IMR-90 (cell line): Measurements from ENCODE around the gene PLXND1. TPM values are rescaled to one million over a fixed set of nuclear protein-coding genes. Genes with fewer than 3 reads are reported as not detected.

Experiments
- ATAC-seq: fragments of 200-7000 bp; cut with Tn5 transposase; 2 replicates; pipeline ENCODE4 v1.9.1; 2020; ENCODE audit warnings: low read depth, mild to moderate bottlenecking, moderate library complexity
- BruUV-seq: library from RNA; stranded (reverse); fragments of 400-500 nt; replicated peaks from 2 replicates; lab custom pipeline; 2021; lab: Mats Ljungman, UMichigan
- CTCF ChIA-PET: fragments of 300-600 bp; formaldehyde crosslinking; extraction: SDS; loops from one replicate; lab custom pipeline; 2021; ENCODE audit warnings: antibody characterized with exemption; lab: Yijun Ruan, JAX
- POLR2A ChIA-PET: fragments of 300-600 bp; sonication (Branson Sonifier 250); formaldehyde crosslinking; loops from one replicate; lab custom pipeline; 2022; ENCODE audit warnings: antibody characterized with exemption; ENCODE audit not compliant: unreplicated experiment; lab: Charles Lee
- DNase-seq: peaks from one replicate; pipeline ENCODE4 v3.0.0; 2013
- H2AFZ ChIP-seq: replicated peaks from 2 replicates; pipeline ENCODE3; 2013; ENCODE audit warnings: low read length, mild to moderate bottlenecking; ENCODE audit not compliant: poor library complexity
- H2AK5ac ChIP-seq: 2 replicates; pipeline ENCODE4 v1.6.1; 2013; ENCODE audit warnings: low read depth, low read length, inconsistent platforms
- H2AK9ac ChIP-seq: replicated peaks from 2 replicates; pipeline ENCODE3; 2013; ENCODE audit warnings: mild to moderate bottlenecking, low read depth, low read length, moderate library complexity; ENCODE audit not compliant: poor library complexity
- H2BK120ac ChIP-seq: 2 replicates; pipeline ENCODE4 v1.6.1; 2013; ENCODE audit warnings: low read depth, low read length, inconsistent platforms
- H2BK15ac ChIP-seq: 3 replicates; pipeline ENCODE4 v1.6.1; 2013; ENCODE audit warnings: low read depth, low read length, inconsistent platforms
- H2BK20ac ChIP-seq: 2 replicates; pipeline ENCODE4 v1.6.1; 2013; ENCODE audit warnings: low read depth, mild to moderate bottlenecking, inconsistent platforms, low read length, moderate library complexity
- H2BK5ac ChIP-seq: 2 replicates; pipeline ENCODE4 v1.6.1; 2013; ENCODE audit warnings: mild to moderate bottlenecking, low read depth, low read length, inconsistent platforms; ENCODE audit not compliant: poor library complexity, severe bottlenecking
- H3K14ac ChIP-seq: replicated peaks from 2 replicates; pipeline ENCODE4 v1.6.1; 2013; ENCODE audit warnings: low read depth, low read length, inconsistent platforms
- H3K18ac ChIP-seq: 2 replicates; pipeline ENCODE4 v1.6.1; 2013; ENCODE audit warnings: low read depth, low read length, control low read depth
- H3K23ac ChIP-seq: 2 replicates; pipeline ENCODE4 v1.6.1; 2013; ENCODE audit warnings: low read depth, low read length, inconsistent platforms
- H3K27ac ChIP-seq: 2 replicates; pipeline ENCODE4 v1.5.1; 2013; ENCODE audit warnings: mild to moderate bottlenecking, control low read depth, low read length; ENCODE audit not compliant: insufficient read depth
- H3K27me3 ChIP-seq: 2 replicates; pipeline ENCODE4 v1.6.1; 2013; ENCODE audit warnings: low read length; ENCODE audit not compliant: control insufficient read depth, insufficient read depth
- H3K36me3 ChIP-seq: 2 replicates; pipeline ENCODE4 v1.6.1; 2013; ENCODE audit warnings: low read length, mixed read lengths; ENCODE audit not compliant: control insufficient read depth, insufficient read depth
- H3K4ac ChIP-seq: 2 replicates; pipeline ENCODE4 v1.6.1; 2013; ENCODE audit warnings: low read depth, low read length, inconsistent platforms
- H3K4me1 ChIP-seq: 2 replicates; pipeline ENCODE4 v1.6.1; 2013; ENCODE audit warnings: low read length, mixed read lengths; ENCODE audit not compliant: control insufficient read depth, insufficient read depth
- H3K4me2 ChIP-seq: 2 replicates; pipeline ENCODE4 v1.6.1; 2013; ENCODE audit warnings: low read depth, mild to moderate bottlenecking, control low read depth, low read length, moderate library complexity
- H3K4me3 ChIP-seq: 2 replicates; pipeline ENCODE4 v1.5.1; 2013; ENCODE audit warnings: low read depth, mild to moderate bottlenecking, control low read depth, low read length, moderate library complexity; ENCODE audit not compliant: insufficient read depth
- H3K56ac ChIP-seq: 2 replicates; pipeline ENCODE4 v1.6.1; 2013; ENCODE audit warnings: low read length, inconsistent platforms; ENCODE audit not compliant: insufficient read depth; ENCODE audit errors: extremely low read depth
- H3K79me1 ChIP-seq, 2 experiments: 2 replicates each; pipeline ENCODE4 v1.6.1; 2013; ENCODE audit warnings: low read length in 2 of 2, inconsistent platforms in 1 of 2, low read depth in 1 of 2
- H3K9ac ChIP-seq: 2 replicates; pipeline ENCODE4 v1.6.1; 2013; ENCODE audit warnings: low read depth, low read length, control low read depth
- H3K9me1 ChIP-seq: 2 replicates; pipeline ENCODE4 v1.6.1; 2013; ENCODE audit warnings: low read length, inconsistent platforms; ENCODE audit not compliant: insufficient read depth
- H3K9me3 ChIP-seq: 2 replicates; pipeline ENCODE4 v1.6.1; 2013; ENCODE audit warnings: low read length; ENCODE audit not compliant: control insufficient read depth, insufficient read depth
- H4K20me1 ChIP-seq: 2 replicates; pipeline ENCODE4 v1.6.1; 2013; ENCODE audit warnings: low read length, inconsistent platforms; ENCODE audit not compliant: insufficient read depth
- H4K5ac ChIP-seq: 2 replicates; pipeline ENCODE4 v1.6.1; 2013; ENCODE audit warnings: mild to moderate bottlenecking, low read depth, low read length, control low read depth
- H4K8ac ChIP-seq, 2 experiments: 2 replicates each; pipeline ENCODE4 v1.6.1; 2013; ENCODE audit warnings: low read depth in 2 of 2, low read length in 2 of 2, control low read depth in 1 of 2, inconsistent platforms in 1 of 2
- H4K91ac ChIP-seq: 2 replicates; pipeline ENCODE4 v1.6.1; 2013; ENCODE audit warnings: low read depth, low read length, inconsistent platforms; ENCODE audit not compliant: insufficient read depth
- BHLHE40 ChIP-seq: fragments of 150-350 bp; IDR thresholded peaks from 2 replicates; pipeline ENCODE4 v1.6.1; 2016; ENCODE audit warnings: mild to moderate bottlenecking, low read depth, low read length
- CEBPB ChIP-seq: IDR thresholded peaks from 2 replicates; pipeline ENCODE4 v1.6.1; 2012; ENCODE audit warnings: low read depth, low read length, improper control_type of control experiment
- CHD1 ChIP-seq: IDR thresholded peaks from 2 replicates; pipeline ENCODE4 v1.6.1; 2012; ENCODE audit warnings: low read depth, low read length, improper control_type of control experiment
- FOS ChIP-seq: fragments of 150-350 bp; IDR thresholded peaks from 2 replicates; pipeline ENCODE4 v1.6.1; 2016; ENCODE audit warnings: low read depth, low read length
- MAFK ChIP-seq: IDR thresholded peaks from 2 replicates; pipeline ENCODE4 v1.6.1; 2012; ENCODE audit warnings: low read depth, low read length, improper control_type of control experiment
- MAZ ChIP-seq: IDR thresholded peaks from 2 replicates; pipeline ENCODE4 v1.6.1; 2012; ENCODE audit warnings: low read depth, mild to moderate bottlenecking, low read length, improper control_type of control experiment, moderate library complexity, borderline replicate concordance
- MXI1 ChIP-seq: IDR thresholded peaks from 2 replicates; pipeline ENCODE4 v1.6.1; 2012; ENCODE audit warnings: low read depth, mild to moderate bottlenecking, low read length, moderate library complexity, borderline replicate concordance
- NFE2L2 ChIP-seq: fragments of 150-350 bp; IDR thresholded peaks from 2 replicates; pipeline ENCODE4 v1.6.1; 2016; ENCODE audit warnings: low read depth, mild to moderate bottlenecking, low read length
- POLR2A ChIP-seq: IDR thresholded peaks from 2 replicates; pipeline ENCODE4 v1.6.1; 2012; ENCODE audit warnings: mild to moderate bottlenecking, low read depth, low read length
- RAD21 ChIP-seq: IDR thresholded peaks from 2 replicates; pipeline ENCODE4 v1.6.1; 2012; ENCODE audit warnings: low read length, improper control_type of control experiment
- RCOR1 ChIP-seq: IDR thresholded peaks from 2 replicates; pipeline ENCODE4 v1.6.1; 2012; ENCODE audit warnings: mild to moderate bottlenecking, low read length, improper control_type of control experiment; ENCODE audit not compliant: insufficient replicate concordance
- RFX5 ChIP-seq: IDR thresholded peaks from 2 replicates; pipeline ENCODE4 v1.8.0; 2012; ENCODE audit warnings: low read depth, mild to moderate bottlenecking, low read length, moderate library complexity
- SMC3 ChIP-seq: fragments of 150-350 bp; IDR thresholded peaks from 2 replicates; pipeline ENCODE4 v1.6.1; 2016; ENCODE audit warnings: low read depth, mild to moderate bottlenecking, antibody characterized with exemption, low read length, moderate library complexity
- USF2 ChIP-seq: fragments of 150-350 bp; IDR thresholded peaks from 2 replicates; pipeline ENCODE4 v1.6.1; 2017; ENCODE audit warnings: mild to moderate bottlenecking, antibody characterized with exemption, low read length, low read depth
- WGBS, 2 experiments: methylation state at CpG; one replicate each; pipeline versions ENCODE4 v1.1.5 to v1.1.7; 2013; ENCODE audit warnings: missing lambda C conversion rate in 2 of 2; ENCODE audit not compliant: insufficient read length in 1 of 2; ENCODE audit errors: extremely low coverage in 2 of 2; 5-methylcytosine and 5-hydroxymethylcytosine counted together
- dilution Hi-C: fragments of 300-500 bp; cut with HindIII; formaldehyde crosslinking; loops from one replicate; pipeline ENCODE4 v1.14.3; 2018; ENCODE audit warnings: low sequenced_read_pairs; ENCODE audit not compliant: unreplicated experiment
- in situ Hi-C: fragments of 300-500 bp; cut with MboI; formaldehyde crosslinking; loops from 3 replicates; pipeline ENCODE4 v1.14.3; 2019; ENCODE audit warnings: low sequenced_read_pairs, inconsistent platforms, mixed read lengths
- intact Hi-C: fragments of 100-400 bp; cut with micrococcal nuclease; formaldehyde crosslinking; loops from 2 replicates; pipeline ENCODE4 v1.10.0; 2022
- polyA plus RNA-seq, 3 experiments: library from polyadenylated mRNA; depleted of rRNA; stranded (reverse); fragments of >200 nt; gene quantifications; 2 replicates each; pipeline ENCODE4 v1.2.3, GENCODE V29; 2012; ENCODE audit warnings: low replicate concordance in 1 of 3
- total RNA-seq: library from RNA; depleted of rRNA; stranded (reverse); fragments of >200 nt; gene quantifications from 2 replicates; pipeline ENCODE4 v1.2.3, GENCODE V29; 2012
- TF ChIP-seq, protein P1 (sequence below): conservative IDR thresholded peaks from 2 replicates; pipeline ENCODE4 v1.5.1; 2012; ENCODE audit warnings: mild to moderate bottlenecking, low read depth, low read length, improper control_type of control experiment
- TF ChIP-seq, protein P2 (sequence below): fragments of 150-350 bp; IDR thresholded peaks from 2 replicates; pipeline ENCODE4 v1.6.1; 2016; ENCODE audit warnings: low read depth, mild to moderate bottlenecking, low read length, moderate library complexity, borderline replicate concordance

Gene PLXND1
- total and polyA plus RNA-seq, 2 of the 4 experiments (the other 2 are of a cell fraction) = 19.2 to 67.1 TPM

DNA sequence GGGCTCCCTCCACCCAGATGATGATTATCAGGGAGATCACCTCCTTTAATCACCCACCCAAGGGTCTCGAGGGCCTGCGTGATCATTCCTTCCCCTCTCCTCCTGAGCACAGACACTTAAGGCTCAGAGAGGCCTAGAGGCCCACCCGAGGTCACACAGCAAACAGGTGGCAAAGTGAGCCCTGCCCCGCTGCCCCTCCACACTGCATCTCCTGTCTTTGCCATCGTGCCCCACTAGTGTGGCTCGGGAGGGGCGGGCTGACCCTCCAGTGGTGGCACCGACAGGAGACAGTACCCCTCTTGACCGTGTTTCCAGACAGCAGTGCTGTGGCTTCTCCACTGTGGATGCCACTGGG lies 4.9 kb upstream of the PLXND1 start:
- Histone ChIP-seq H3K27me3 (no peaks in the 10 kb centered on the region), H2BK15ac (peak overlapping the region; percentile 72; the same call in 2 of the 3 replicates), H3K56ac (no peak overlapping the region), H3K4me3 (no peak overlapping the region), H2BK20ac (peak overlapping the region; percentile 61), H3K27ac (no peak overlapping the region), H3K4me1 (peaks cover 17% of the 10 kb centered on the region), H3K9me3 (no peaks in the 10 kb centered on the region), H3K9me1 (peaks cover 13% of the 10 kb centered on the region), H3K23ac (peak overlapping the region; percentile 45; the same call in 1 of the 2 replicates), H4K91ac (peak overlapping the region; percentile 84), H2BK5ac (peak overlapping the region; percentile 61), H3K36me3 (no peaks in the 10 kb centered on the region), H3K4me2 (no peak overlapping the region), H3K14ac (peak overlapping the region; percentile 61), H4K8ac (peak overlapping the region; percentile 50 to 66; a peak in 2 of 4 replicates), H3K79me1 (no peaks in the 10 kb centered on the region; a peak in 1 of 4 replicates), H2BK120ac (peak overlapping the region; percentile 88), H4K20me1 (no peaks in the 10 kb centered on the region), H3K4ac (peak overlapping the region; percentile 79), H3K9ac (no peak overlapping the region), H2AK9ac (peak overlapping the region; percentile 88), H2AK5ac (peak overlapping the region; percentile 90), H2AFZ (peak overlapping the region; percentile 83), H3K18ac (0 out of 2 replicates have a peak overlapping the region, but pooled peaks have one; percentile 28), H4K5ac (peak overlapping the region; percentile 17; the same call in 1 of the 2 replicates)
- WGBS, 2 experiments = 100% methylated on average over 4 of the region's 9 CpGs; no CpG with 5 or more reads in 1 of the 2 experiments
- dilution Hi-C loops = no loop called here
- BruUV-seq = no TSS peak
- no peak for TF ChIP-seq SMC3
- no peak for TF ChIP-seq BHLHE40
- no peak for TF ChIP-seq MAFK
- no peak for TF ChIP-seq CHD1
- TF ChIP-seq FOS = no peak
- TF ChIP-seq, protein P1, sequence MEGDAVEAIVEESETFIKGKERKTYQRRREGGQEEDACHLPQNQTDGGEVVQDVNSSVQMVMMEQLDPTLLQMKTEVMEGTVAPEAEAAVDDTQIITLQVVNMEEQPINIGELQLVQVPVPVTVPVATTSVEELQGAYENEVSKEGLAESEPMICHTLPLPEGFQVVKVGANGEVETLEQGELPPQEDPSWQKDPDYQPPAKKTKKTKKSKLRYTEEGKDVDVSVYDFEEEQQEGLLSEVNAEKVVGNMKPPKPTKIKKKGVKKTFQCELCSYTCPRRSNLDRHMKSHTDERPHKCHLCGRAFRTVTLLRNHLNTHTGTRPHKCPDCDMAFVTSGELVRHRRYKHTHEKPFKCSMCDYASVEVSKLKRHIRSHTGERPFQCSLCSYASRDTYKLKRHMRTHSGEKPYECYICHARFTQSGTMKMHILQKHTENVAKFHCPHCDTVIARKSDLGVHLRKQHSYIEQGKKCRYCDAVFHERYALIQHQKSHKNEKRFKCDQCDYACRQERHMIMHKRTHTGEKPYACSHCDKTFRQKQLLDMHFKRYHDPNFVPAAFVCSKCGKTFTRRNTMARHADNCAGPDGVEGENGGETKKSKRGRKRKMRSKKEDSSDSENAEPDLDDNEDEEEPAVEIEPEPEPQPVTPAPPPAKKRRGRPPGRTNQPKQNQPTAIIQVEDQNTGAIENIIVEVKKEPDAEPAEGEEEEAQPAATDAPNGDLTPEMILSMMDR = no peak
- no peak for TF ChIP-seq RAD21
- TF ChIP-seq MXI1 = no peak
- TF ChIP-seq POLR2A = no peak
- TF ChIP-seq RCOR1 = no peak
- no peak for TF ChIP-seq MAZ
- TF ChIP-seq, protein P2, sequence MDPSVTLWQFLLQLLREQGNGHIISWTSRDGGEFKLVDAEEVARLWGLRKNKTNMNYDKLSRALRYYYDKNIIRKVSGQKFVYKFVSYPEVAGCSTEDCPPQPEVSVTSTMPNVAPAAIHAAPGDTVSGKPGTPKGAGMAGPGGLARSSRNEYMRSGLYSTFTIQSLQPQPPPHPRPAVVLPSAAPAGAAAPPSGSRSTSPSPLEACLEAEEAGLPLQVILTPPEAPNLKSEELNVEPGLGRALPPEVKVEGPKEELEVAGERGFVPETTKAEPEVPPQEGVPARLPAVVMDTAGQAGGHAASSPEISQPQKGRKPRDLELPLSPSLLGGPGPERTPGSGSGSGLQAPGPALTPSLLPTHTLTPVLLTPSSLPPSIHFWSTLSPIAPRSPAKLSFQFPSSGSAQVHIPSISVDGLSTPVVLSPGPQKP = no peak
- TF ChIP-seq RFX5 = no peak
- TF ChIP-seq USF2 = no peak
- TF ChIP-seq NFE2L2 = no peak
- TF ChIP-seq CEBPB = no peak
- ChIA-PET POLR2A (no interaction called here), CTCF (no interaction called here)
- DNase-seq (no peak), ATAC-seq (no peak)
- in situ Hi-C loops = loop anchor here (25.0 kb wide), 1 partner anchor 224 kb away; no protein-coding TSS in a partner anchor
- intact Hi-C loops = no loop called here
